Occipital lobe (tissue), 2 donors: Measurements from ENCODE around the gene BNIPL. TPM values are rescaled to one million over a fixed set of nuclear protein-coding genes. Genes with fewer than 3 reads are reported as not detected.

Experiments used
- DNase-seq: peaks from one replicate; lab custom pipeline; 2025; lab: John Stamatoyannopoulos, UW
- total RNA-seq: library from RNA; depleted of rRNA; stranded (reverse); fragments of >200 nt; gene quantifications from one replicate; pipeline ENCODE4 v1.2.3, GENCODE V29; 2014

Gene BNIPL
- total RNA-seq, 1 donor from 2014 or later: 0.16 TPM

GRCh38 chr1:151009674-151010345 is 26.6 kb upstream of the BNIPL start:
- DNase-seq: no peak

GRCh38 chr1:151010346-151010726 is 26.1 kb upstream of the BNIPL start:
- DNase-seq: no peak

GRCh38 chr1:151011154-151011850 is 25.1 kb upstream of the BNIPL start:
- no peak for DNase-seq

- no peak for DNase-seq
Observed at GRCh38 chr1:151012684-151013471, 23.5 kb upstream of the BNIPL start.

DNA sequence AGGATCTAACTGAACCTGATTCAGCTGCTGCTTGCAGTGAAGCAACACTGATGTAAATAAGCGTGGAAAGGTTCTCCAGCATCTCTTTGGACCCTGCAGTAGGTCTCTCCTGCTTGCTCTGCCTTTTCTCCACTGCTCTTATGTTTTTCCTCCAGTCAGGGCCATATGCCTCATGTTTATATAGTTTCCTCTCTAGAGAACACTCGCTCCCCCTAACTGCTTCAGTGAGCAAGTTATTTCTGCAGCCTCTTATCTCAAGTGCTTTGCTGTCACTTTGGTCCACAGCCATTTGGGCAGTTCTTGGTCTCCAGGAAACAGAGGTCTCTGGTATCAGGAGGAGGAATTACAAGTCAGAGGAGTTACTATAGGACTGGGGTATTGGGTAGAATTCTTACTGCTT is 22.9 kb upstream of the BNIPL start:
- DNase-seq: no peak

DNA sequence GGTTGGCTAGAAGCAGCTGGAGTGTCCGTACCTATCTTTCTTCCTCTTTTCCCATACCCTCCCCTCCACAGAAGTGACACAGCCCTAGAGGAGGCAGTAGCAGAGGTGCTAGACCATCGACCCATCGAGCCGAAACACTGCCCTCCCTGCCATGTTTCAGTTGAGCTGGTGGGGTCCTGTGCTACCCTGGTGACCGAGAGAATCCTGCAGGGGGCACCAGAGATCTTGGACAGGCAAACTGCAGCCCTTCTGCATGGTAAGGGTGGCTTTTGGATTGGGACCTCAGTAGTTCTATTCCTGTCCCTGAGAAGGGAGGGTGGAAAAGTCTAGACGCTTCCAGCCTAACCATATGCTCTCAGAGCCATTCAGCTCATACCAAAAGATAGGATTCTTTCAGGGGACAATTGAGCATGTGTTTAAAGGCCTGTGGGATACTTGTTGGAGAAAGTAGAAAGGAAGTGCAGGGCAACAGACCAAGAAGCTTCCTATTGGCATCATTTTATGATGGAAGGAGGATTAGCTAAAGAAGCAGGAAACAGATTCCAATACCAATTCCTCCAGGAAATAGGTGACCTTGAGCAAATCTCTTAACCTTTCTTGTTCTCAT is 11.7 kb upstream of the BNIPL start:
- DNase-seq: peak; percentile 32

DNA sequence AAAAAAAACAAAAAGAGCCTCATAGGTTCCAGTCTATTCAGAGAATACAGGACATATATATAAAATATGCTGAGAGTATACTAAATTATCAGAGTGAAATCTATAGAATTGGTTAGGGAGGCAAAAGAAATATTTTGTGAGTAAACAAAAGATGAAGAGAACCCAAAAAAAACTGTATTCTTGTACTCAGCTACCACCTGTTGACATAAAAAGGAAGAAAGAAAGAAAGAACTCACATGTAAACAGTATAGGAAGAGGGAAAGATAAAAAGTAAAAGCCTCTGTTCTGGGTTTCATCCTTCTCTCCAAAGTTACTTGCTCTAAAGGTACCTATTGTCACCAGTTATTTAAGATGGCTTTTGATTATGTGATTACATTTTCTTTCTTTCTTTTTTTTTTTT is 9.9 kb upstream of the BNIPL start:
- DNase-seq: no peak

DNA sequence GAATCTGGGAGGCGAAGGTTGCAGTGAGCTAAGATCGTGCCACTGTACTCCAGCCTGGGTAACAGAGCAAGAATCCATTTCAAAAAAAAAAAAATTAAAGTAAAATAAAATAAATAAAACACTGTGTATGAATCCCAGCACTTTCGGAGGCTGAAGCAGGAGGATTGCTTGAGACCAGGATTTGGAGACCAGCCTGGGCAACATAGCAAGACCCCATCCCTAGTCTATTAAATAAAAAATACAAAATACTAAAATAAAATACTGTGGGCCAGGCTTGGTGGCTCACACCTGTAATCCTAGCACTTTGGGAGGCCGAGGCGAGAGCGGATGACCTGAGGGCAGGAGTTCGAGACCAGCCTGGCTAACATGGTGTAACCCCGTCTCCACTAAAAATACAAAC is 4.2 kb upstream of the BNIPL start:
- DNase-seq: no peak

- no peak for DNase-seq
Observed at GRCh38 chr1:151035167-151035566, 1.2 kb upstream of the BNIPL start.

DNA sequence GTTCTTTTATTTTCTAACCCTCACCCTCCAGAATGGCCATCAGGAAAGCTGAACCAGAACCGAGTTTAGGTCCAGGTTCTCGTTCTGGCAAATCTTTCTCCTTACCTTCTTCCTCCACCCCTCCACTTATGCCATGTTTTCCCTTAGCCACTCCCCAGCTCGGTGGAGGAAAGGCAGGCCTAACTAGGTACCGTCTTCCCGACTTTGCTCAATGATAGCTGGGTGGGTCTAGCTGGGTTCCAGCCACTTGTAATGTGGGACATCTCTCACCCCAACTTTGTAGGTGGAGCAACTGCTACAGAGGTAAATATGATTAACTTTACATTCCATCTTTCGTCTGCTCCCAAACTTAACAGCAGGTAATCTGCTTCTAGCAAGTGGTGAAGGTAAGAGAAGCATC is 646 bp downstream of the BNIPL start:
- DNase-seq: no peak

DNA sequence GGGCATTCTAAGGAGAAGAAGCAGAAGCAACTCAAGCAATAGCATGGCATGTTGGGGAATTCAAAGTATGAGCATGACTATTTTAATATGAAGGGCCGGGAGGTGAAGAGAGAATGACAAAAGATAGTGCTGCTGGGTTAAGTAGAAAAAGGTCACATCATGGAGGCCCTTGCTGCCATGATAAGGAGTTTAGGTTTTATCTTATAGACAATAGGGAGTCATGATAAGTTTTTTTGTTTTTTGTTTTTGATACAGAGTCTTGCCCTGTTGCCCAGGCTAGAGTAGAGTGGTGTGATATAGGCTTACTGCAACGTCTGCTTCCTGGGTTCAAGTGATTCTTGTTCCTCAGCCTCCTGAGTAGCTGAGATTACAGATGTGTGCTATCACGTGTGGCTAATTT is 3.1 kb downstream of the BNIPL start:
- no peak for DNase-seq

- no peak for DNase-seq
Observed at GRCh38 chr1:151043163-151043562, 6.8 kb downstream of the BNIPL start.

GRCh38 chr1:151047591-151047924 is 11.2 kb downstream of the BNIPL start, which contains the start of gene C1orf56:
C1orf56 (plus strand) TSS chr1:151047751; CDS start chr1:151047848, 97 bp downstream.
- peak; percentile 57 for DNase-seq

DNA sequence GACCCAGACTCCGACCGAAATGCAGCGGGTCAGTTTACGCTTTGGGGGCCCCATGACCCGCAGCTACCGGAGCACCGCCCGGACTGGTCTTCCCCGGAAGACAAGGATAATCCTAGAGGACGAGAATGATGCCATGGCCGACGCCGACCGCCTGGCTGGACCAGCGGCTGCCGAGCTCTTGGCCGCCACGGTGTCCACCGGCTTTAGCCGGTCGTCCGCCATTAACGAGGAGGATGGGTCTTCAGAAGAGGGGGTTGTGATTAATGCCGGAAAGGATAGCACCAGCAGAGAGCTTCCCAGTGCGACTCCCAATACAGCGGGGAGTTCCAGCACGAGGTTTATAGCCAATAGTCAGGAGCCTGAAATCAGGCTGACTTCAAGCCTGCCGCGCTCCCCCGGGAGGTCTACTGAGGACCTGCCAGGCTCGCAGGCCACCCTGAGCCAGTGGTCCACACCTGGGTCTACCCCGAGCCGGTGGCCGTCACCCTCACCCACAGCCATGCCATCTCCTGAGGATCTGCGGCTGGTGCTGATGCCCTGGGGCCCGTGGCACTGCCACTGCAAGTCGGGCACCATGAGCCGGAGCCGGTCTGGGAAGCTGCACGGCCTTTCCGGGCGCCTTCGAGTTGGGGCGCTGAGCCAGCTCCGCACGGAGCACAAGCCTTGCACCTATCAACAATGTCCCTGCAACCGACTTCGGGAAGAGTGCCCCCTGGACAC is 11.7 kb downstream of the BNIPL start:
- DNase-seq: peak; percentile 45

DNA sequence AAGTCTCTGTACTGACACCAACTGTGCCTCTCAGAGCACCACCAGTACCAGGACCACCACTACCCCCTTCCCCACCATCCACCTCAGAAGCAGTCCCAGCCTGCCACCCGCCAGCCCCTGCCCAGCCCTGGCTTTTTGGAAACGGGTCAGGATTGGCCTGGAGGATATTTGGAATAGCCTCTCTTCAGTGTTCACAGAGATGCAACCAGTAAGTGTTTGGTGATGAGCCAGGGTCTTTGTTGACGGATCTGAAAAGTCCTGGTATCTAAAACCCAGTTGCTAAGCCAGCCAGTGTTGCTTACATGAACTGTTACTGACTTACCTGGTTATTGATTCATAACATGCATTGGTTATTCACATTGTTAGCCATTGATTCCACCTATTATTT is 12.3 kb downstream of the BNIPL start:
- no peak for DNase-seq

DNA sequence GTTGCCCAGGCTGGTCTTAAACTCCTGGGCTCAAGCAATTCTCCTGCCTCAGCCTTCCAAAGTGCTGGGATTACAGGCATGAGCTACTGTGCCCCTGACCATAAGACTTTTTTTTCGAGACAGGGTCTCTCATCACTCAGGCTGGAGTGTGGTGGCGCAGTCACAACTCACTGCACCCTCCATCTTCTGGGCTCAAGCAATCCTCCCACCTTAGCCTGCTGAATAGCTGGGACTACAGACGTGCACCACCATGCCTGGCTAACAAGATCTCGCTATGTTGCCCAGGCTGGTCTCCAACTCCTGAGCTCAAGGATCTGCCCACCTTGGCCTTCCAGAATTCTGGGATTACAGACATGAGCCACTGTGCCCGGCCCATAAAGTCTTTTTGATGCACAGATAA is 13.1 kb downstream of the BNIPL start:
- no peak for DNase-seq

DNA sequence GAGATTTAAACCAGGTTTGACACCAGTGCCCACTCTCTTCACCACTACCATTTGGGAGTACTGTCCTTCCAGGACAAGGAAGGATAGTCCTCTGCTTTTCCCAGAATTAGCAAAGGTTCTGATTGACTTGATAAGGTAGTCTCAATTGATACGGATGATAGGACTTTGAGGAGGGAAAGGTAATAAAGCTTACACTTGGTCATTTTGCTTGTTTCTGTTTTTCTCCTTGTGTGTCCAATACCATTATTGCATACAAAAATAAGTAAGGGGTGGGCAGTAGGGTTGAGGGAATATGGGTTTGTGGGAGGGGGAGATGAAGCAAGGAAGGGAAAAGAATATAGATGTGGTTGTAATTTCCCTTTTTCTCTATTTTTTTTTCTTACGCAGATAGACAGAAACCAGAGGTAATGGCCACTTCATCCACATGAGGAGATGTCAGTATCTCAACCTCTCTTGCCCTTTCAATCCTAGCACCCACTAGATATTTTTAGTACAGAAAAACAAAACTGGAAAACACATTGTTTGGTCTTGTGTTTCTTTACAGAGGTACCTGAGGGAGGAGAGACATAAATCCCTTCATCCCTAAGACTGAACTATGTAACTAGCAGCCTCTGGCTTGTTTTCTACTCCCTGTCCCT is 13.8 kb downstream of the BNIPL start:
- DNase-seq: no peak

GRCh38 chr1:151051356-151052009 is 15.1 kb downstream of the BNIPL start:
- no peak for DNase-seq

DNA sequence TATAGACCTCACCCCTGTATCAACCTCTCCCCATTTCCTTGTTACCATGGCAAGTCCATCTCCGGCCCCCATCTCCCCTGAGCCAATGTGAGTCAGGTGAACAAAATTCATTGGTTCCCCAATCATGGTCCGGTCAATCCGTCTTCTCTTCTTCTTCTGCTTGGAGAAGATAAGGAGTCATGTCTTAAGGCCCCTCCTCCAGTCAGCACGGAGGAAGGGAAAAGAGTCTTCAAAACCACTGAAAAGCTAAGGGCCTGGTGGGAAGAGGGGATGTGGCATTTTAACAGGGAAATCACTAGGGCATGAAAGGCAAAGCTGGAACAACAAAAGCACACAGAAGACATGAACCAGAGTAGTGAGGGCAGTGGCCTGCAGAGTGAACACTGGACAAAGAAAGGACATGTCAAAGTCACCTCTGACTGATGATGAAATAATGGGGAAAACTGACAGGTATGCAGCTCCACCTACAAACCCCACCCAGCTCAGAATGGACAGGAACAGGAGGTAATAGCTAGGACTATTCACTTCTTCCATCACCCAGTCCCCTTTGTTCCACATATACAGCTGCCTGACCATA is 18.7 kb downstream of the BNIPL start:
- no peak for DNase-seq

DNA sequence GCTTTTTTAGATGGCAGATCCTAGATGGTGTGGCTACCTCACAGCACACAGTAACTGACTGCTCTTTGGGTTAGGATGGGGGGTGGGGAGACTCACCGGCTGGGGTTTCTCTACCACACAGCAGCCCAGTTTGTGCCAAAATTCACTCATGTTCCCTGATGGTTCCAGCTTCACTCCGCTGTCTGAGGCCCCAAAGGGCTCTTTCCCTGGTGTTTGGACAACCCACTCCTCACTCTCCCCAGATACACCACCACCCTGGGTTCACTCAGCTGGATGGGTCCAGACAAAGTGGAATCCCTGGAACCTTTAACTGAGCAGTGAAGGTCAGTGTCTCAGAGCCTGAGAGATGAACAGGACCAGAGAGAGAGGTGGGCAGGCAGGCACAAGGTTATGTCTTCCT is 19.2 kb downstream of the BNIPL start:
- no peak for DNase-seq
